Raji (cell line): ENCODE results near the gene ATL2.

ENCODE experiments used
- POLR2A ChIP-seq: IDR thresholded peaks from 2 replicates; pipeline ENCODE4 v1.6.1; 2011; ENCODE audit warnings: low read depth, low read length, control low read depth; ENCODE audit not compliant: insufficient read depth

The ATL2 gene

GRCh38 chr2:38405917-38406596, 29.0 kb upstream of the ATL2 start:
- TF ChIP-seq POLR2A: no peak

- no peak for TF ChIP-seq POLR2A
Measured at GRCh38 chr2:38400513-38400912, 23.4 kb upstream of the ATL2 start.

- no peak for TF ChIP-seq POLR2A
Measured at GRCh38 chr2:38398739-38399138, 21.7 kb upstream of the ATL2 start.

- TF ChIP-seq POLR2A: no peak
Measured at GRCh38 chr2:38394903-38395341, 17.8 kb upstream of the ATL2 start.

- no peak for TF ChIP-seq POLR2A
Measured at GRCh38 chr2:38394041-38394440, 17.0 kb upstream of the ATL2 start.

GRCh38 chr2:38390947-38391346, 13.9 kb upstream of the ATL2 start:
- no peak for TF ChIP-seq POLR2A

GRCh38 chr2:38387887-38388286, 10.8 kb upstream of the ATL2 start:
- TF ChIP-seq POLR2A: no peak

GRCh38 chr2:38386821-38387220, 9.7 kb upstream of the ATL2 start:
- no peak for TF ChIP-seq POLR2A

GRCh38 chr2:38386377-38386776, 9.3 kb upstream of the ATL2 start:
- TF ChIP-seq POLR2A: no peak

- no peak for TF ChIP-seq POLR2A
Measured at GRCh38 chr2:38384338-38384737, 7.3 kb upstream of the ATL2 start.

- TF ChIP-seq POLR2A: no peak
Measured at GRCh38 chr2:38381381-38382143, 4.5 kb upstream of the ATL2 start.

- no peak for TF ChIP-seq POLR2A
Measured at GRCh38 chr2:38380397-38381130, 3.5 kb upstream of the ATL2 start.

GRCh38 chr2:38376346-38377049, 575 bp downstream of the ATL2 start:
- TF ChIP-seq POLR2A: no peak

- no peak for TF ChIP-seq POLR2A
Measured at GRCh38 chr2:38375696-38376345, 1.3 kb downstream of the ATL2 start.

GRCh38 chr2:38374984-38375383, 2.1 kb downstream of the ATL2 start:
- TF ChIP-seq POLR2A: no peak
